ENCODE results near the gene STYX.

The STYX gene, protein sequence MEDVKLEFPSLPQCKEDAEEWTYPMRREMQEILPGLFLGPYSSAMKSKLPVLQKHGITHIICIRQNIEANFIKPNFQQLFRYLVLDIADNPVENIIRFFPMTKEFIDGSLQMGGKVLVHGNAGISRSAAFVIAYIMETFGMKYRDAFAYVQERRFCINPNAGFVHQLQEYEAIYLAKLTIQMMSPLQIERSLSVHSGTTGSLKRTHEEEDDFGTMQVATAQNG

DNA sequence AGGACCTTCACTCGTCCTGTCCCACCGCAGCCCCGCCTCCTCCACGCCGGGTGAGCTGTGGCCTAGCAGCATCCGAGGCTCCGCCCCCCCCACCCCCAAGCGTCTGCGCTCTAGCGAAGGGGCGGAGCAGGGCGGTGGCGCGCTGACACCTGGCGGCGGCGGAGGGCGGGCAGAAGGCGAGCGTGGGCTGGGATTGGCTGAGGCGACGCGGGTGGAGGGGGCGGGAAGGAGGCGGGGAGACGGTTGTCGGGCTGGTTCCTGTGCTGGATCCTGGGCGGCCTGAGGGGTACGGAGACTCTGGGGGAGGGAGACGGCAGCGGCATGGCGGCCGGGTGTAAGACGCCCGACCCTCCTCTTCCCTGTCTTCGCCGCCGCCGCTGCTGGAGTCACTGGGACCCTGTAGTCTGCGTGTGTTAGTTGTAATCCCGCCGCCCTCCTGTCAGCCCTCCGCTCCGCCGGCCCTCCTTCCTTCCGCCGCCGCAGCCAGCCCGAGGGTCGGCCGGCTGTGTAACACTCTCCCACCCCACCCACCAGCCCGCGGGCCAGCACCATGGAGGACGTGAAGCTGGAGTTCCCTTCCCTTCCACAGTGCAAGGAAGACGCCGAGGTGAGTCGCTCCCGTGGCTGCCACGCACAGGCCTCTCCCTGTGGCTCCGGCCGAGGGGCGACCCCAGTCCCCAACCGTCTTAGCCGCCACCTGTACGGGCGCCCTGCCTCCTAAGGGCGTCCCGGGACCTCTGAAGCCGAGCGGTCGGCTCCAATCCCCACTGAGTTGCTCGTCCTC, at the start of gene STYX:
Gene STYX (plus strand): TSS at position 242 of the 784 bp plus-strand sequence. CDS start 309 bp downstream, at position 551.
- DNase-seq (ENCODE audit: low read depth in 2 of 2): peak; percentile 96 to 97

- DNase-seq (ENCODE audit: low read depth in 2 of 2): no peak
These were observed 45.9 kb upstream of the STYX start for GRCh38 chr14:52683985-52684520.

DNA sequence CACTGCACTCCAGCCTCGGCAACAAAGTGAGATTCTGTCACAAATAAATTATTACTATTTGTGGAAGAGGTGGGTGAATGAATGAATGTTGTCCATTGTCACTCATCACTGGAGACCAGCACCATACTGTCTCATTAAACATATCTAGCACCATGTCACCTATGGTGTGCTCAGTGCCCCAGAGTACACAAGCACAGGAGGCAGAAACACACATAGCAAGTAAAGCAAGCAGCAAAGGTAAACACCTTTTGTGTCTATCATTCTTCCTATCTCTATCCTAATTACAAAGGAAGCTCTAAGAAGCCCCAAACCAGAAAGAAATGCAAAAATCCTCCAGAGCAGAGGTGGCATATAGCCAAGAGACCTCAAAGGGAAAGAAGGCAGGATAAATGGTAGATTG, 43.8 kb upstream of the STYX start:
- no peak for DNase-seq (ENCODE audit: low read depth in 2 of 2)

- no peak for DNase-seq (ENCODE audit: low read depth in 2 of 2)
These were observed 38.8 kb upstream of the STYX start for GRCh38 chr14:52690983-52691760.

- DNase-seq (ENCODE audit: low read depth in 2 of 2): no peak
These were observed 37.6 kb upstream of the STYX start for GRCh38 chr14:52692248-52692962.

- no peak for DNase-seq (ENCODE audit: low read depth in 2 of 2)
These were observed 36.9 kb upstream of the STYX start for GRCh38 chr14:52693036-52693435.

DNA sequence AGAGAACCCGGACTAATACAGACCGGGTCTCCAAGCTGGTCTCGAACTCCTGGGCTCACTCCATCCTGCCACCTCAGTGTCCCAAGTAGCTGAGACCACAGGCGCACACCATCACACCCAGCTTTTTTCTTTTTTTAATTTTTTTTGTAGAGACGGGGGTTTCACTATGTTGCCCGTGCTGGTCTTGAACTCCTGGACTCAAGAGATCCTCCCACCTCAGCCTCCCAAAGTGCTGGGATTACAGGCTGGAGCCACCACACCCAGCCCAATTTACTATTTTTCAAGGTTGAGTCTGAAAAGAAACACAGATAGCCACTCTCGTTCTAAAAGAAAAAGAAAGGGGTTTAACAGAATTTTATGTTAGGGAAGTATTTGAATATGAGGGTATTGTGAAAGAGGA, 36.4 kb upstream of the STYX start:
- no peak for DNase-seq (ENCODE audit: low read depth in 2 of 2)

GRCh38 chr14:52694761-52695480, 35.0 kb upstream of the STYX start:
- peak; percentile 10 to 33 for DNase-seq (ENCODE audit: low read depth in 2 of 2)

GRCh38 chr14:52695481-52696091, 34.4 kb upstream of the STYX start, which contains the start of gene ERO1A:
Gene ERO1A, minus strand, starts transcription at chr14:52695558. Its CDS starts 77 bp downstream, at chr14:52695481.
- DNase-seq (ENCODE audit: low read depth in 2 of 2): peak; percentile 32 to 47

DNA sequence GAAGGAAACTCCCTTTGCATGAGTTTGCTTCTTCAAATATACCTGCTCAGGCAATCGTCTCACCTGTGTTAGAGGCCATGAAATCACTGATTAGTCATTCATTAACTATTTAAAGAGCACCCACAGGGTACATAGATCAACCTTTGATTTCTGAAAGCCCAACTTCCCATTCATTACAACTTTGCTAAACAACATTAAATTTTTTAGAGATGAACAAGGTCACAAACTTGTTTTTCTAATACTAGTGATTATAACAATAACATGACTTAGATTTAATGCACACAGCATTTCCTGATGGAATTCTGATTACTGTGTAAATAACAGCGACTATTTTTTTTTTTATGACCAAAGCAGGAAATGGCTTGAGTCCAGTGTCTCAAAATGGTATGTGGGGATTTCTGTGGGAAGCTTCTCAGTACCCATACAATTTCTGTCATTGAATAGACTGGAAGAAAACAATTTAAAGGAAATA, 29.2 kb upstream of the STYX start:
- no peak for DNase-seq (ENCODE audit: low read depth in 2 of 2)

GRCh38 chr14:52701223-52701622, 28.7 kb upstream of the STYX start:
- no peak for DNase-seq (ENCODE audit: low read depth in 2 of 2)

GRCh38 chr14:52703225-52703624, 26.7 kb upstream of the STYX start:
- DNase-seq (ENCODE audit: low read depth in 2 of 2): no peak

GRCh38 chr14:52703664-52704063, 26.3 kb upstream of the STYX start:
- DNase-seq (ENCODE audit: low read depth in 2 of 2): no peak

DNA sequence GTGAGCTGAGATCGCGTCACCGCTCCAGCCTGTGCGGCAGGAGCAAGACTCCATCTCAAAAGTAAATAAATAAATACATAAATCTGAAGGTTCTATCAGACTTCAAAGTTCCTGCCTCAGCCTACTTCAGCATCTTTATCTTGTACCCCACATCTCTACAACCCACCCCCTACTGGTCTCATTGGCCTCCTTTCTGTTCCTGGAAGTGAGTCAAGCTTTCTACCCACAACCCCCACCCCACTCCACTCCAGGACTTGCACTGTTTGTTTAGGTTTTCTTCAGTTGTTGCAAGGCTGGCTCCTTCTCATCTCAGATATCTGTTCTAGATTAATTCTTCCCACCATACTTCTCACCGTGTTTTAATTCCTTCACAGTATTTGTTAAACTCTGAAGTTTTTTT, 23.7 kb upstream of the STYX start:
- DNase-seq (ENCODE audit: low read depth in 2 of 2): peak in 1 of 2 donors; percentile 53

GRCh38 chr14:52706724-52707706, 23.0 kb upstream of the STYX start, which contains the start of gene PSMC6:
Gene PSMC6, plus strand, starts transcription at chr14:52707200. Its CDS starts 20 bp downstream, at chr14:52707220.
- peak; percentile 85 to 88 for DNase-seq (ENCODE audit: low read depth in 2 of 2)

GRCh38 chr14:52711666-52712065, 18.3 kb upstream of the STYX start:
- DNase-seq (ENCODE audit: low read depth in 2 of 2): no peak

- DNase-seq (ENCODE audit: low read depth in 2 of 2): no peak
These were observed 13.8 kb upstream of the STYX start for GRCh38 chr14:52716155-52716554.

DNA sequence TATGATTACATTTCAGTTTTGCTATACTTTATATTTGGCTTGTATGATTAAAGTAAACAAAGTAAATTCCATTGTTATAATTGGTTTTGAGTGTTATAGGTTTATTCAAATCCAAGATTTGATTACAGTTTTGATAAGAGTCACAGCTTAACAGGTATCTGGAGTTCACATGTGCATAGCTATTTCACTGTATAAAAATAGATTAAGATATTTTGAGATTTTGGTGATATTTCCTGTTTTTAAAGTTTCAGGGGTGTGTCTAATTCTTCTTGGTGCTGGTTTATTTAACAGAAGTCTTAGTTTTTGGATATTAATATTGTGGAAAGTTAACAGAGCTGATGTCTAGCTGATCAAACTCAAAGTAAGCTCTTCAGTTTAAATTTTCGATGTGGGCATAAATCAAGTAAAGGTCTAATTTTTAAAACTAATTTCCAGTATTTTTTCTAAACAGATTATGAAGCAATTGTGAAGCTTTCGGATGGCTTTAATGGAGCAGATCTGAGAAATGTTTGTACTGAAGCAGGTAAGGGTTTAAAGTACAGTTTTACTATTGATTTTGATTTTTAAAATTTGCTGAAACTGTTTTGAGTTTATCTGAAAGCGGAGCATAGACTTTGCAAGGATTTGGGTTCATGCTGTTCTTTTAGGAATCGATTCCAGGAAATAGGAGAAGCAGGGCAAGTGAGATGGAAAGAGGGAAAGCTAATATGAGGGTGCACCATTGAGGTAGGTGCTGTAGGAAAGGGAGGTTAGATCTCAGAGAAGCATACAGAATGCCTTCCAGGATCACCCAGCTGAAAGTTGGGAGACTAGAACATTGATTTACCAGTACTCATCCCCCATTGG, 6.2 kb upstream of the STYX start:
- DNase-seq (ENCODE audit: low read depth in 2 of 2): no peak
